Trophoblast cell (in vitro differentiated cells and primary cell): ENCODE measurements around the gene TBC1D5.

Source experiments
- DNase-seq, 2 donors: peaks; one replicate each; pipeline ENCODE4 v3.0.0-alpha.2; 2016
- H2AFZ ChIP-seq: 2 replicates; pipeline ENCODE4 v1.6.1; 2013; ENCODE audit warnings: low read length, moderate library complexity, mild to moderate bottlenecking; ENCODE audit not compliant: insufficient read depth, poor library complexity
- H2AK5ac ChIP-seq: 2 replicates; pipeline ENCODE4 v1.6.1; 2013; ENCODE audit warnings: mild to moderate bottlenecking, low read length
- H2BK120ac ChIP-seq: 2 replicates; pipeline ENCODE4 v1.6.1; 2013; ENCODE audit warnings: low read length, mild to moderate bottlenecking, moderate library complexity; ENCODE audit not compliant: insufficient read depth, poor library complexity
- H2BK12ac ChIP-seq: 2 replicates; pipeline ENCODE4 v1.6.1; 2013; ENCODE audit warnings: mild to moderate bottlenecking, low read length, moderate library complexity
- H2BK5ac ChIP-seq: 2 replicates; pipeline ENCODE4 v1.6.1; 2013; ENCODE audit warnings: low read length, low read depth, moderate library complexity, mild to moderate bottlenecking; ENCODE audit not compliant: poor library complexity
- H3K14ac ChIP-seq: 2 replicates; pipeline ENCODE4 v1.6.1; 2013; ENCODE audit warnings: mild to moderate bottlenecking, low read length
- H3K18ac ChIP-seq: 2 replicates; pipeline ENCODE4 v1.6.1; 2013; ENCODE audit warnings: mild to moderate bottlenecking, low read length
- H3K23ac ChIP-seq: 2 replicates; pipeline ENCODE4 v1.6.1; 2013; ENCODE audit warnings: low read length
- H3K27ac ChIP-seq: 2 replicates; pipeline ENCODE4 v1.5.1; 2013; ENCODE audit warnings: low read depth, mild to moderate bottlenecking, inconsistent platforms, low read length, moderate library complexity
- H3K27me3 ChIP-seq: 2 replicates; pipeline ENCODE4 v1.6.1; 2013; ENCODE audit warnings: inconsistent platforms, mild to moderate bottlenecking, low read length, moderate library complexity; ENCODE audit not compliant: insufficient read depth
- H3K36me3 ChIP-seq, 2 experiments: 1 replicate in 1 of 2; 2 replicates in 1 of 2; pipeline ENCODE4 v1.6.1; 2013; ENCODE audit warnings: low read length in 2 of 2, mild to moderate bottlenecking in 2 of 2, moderate library complexity in 1 of 2; ENCODE audit not compliant: insufficient read depth in 2 of 2, control insufficient read depth in 1 of 2
- H3K4ac ChIP-seq: 2 replicates; pipeline ENCODE4 v1.6.1; 2013; ENCODE audit warnings: low read depth, mild to moderate bottlenecking, low read length, moderate library complexity
- H3K4me1 ChIP-seq, 2 experiments: 1 replicate in 1 of 2; 2 replicates in 1 of 2; pipeline ENCODE4 v1.6.1; 2013; ENCODE audit warnings: low read length in 2 of 2, mild to moderate bottlenecking in 2 of 2, moderate library complexity in 1 of 2; ENCODE audit not compliant: insufficient read depth in 2 of 2, control insufficient read depth in 1 of 2
- H3K4me2 ChIP-seq: 2 replicates; pipeline ENCODE4 v1.6.1; 2013; ENCODE audit warnings: inconsistent platforms, mild to moderate bottlenecking, low read length, moderate library complexity
- H3K4me3 ChIP-seq: 2 replicates; pipeline ENCODE4 v1.5.1; 2013; ENCODE audit warnings: mild to moderate bottlenecking, low read depth, low read length, inconsistent platforms
- H3K79me1 ChIP-seq: one replicate; pipeline ENCODE4 v1.6.1; 2013; ENCODE audit warnings: low read length
- H3K79me2 ChIP-seq: 2 replicates; pipeline ENCODE4 v1.6.1; 2013; ENCODE audit warnings: low read length, mild to moderate bottlenecking; ENCODE audit not compliant: control insufficient read depth, insufficient read depth, poor library complexity
- H3K9ac ChIP-seq: 2 replicates; pipeline ENCODE4 v1.6.1; 2013; ENCODE audit warnings: mild to moderate bottlenecking, low read length
- H3K9me3 ChIP-seq: 2 replicates; pipeline ENCODE4 v1.6.1; 2013; ENCODE audit warnings: low read depth, mild to moderate bottlenecking, control low read depth, inconsistent platforms, low read length; ENCODE audit not compliant: insufficient read depth
- H4K12ac ChIP-seq: 2 replicates; pipeline ENCODE4 v1.6.1; 2013; ENCODE audit warnings: low read depth, mild to moderate bottlenecking, low read length, moderate library complexity
- H4K8ac ChIP-seq: 2 replicates; pipeline ENCODE4 v1.6.1; 2013; ENCODE audit warnings: low read depth, mild to moderate bottlenecking, low read length, moderate library complexity
- H4K91ac ChIP-seq: one replicate; pipeline ENCODE4 v1.6.1; 2013; ENCODE audit warnings: low read depth, mild to moderate bottlenecking, low read length, moderate library complexity
- WGBS: extraction: QIAGEN DNeasy Blood & Tissue Kit; methylation state at CpG from one replicate; pipeline ENCODE4 v1.1.7; 2013; ENCODE audit warnings: missing lambda C conversion rate; ENCODE audit not compliant: insufficient read length, insufficient coverage; ENCODE audit errors: extremely low coverage; 5-methylcytosine and 5-hydroxymethylcytosine counted together

TBC1D5 gene

GRCh38 chr3:17580901-17581300 lies 161.5 kb downstream of the TBC1D5 start:
- no peak overlapping the region for H4K91ac ChIP-seq
- H3K4me2 ChIP-seq, result no peak overlapping the region
- no peaks in the 10 kb centered on the region for H3K36me3 ChIP-seq
- H4K12ac ChIP-seq, result no peak overlapping the region
- H3K79me2 ChIP-seq, result no peaks in the 10 kb centered on the region
- no peaks in the 10 kb centered on the region for H3K4me1 ChIP-seq
- H3K4ac ChIP-seq, result no peak overlapping the region
- H2AFZ ChIP-seq, result no peak overlapping the region
- H2BK12ac ChIP-seq, result no peak overlapping the region
- no CpG with 5 or more reads among the region's 4 CpGs for WGBS
- no peak for DNase-seq
- no peaks in the 10 kb centered on the region for H3K27me3 ChIP-seq
- H3K9ac ChIP-seq, result no peak overlapping the region
- no peak overlapping the region for H2BK5ac ChIP-seq
- H3K18ac ChIP-seq, result no peak overlapping the region
- H3K27ac ChIP-seq, result no peak overlapping the region
- H3K14ac ChIP-seq, result no peak overlapping the region
- H3K23ac ChIP-seq, result no peak overlapping the region
- no peak overlapping the region for H4K8ac ChIP-seq
- no peak overlapping the region for H2BK120ac ChIP-seq
- H2AK5ac ChIP-seq, result no peak overlapping the region
- no peaks in the 10 kb centered on the region for H3K9me3 ChIP-seq
- H3K79me1 ChIP-seq, result no peaks in the 10 kb centered on the region
- no peak overlapping the region for H3K4me3 ChIP-seq

- Histone ChIP-seq H3K4ac (no peak overlapping the region), H3K36me3 (no peaks in the 10 kb centered on the region), H3K18ac (no peak overlapping the region), H3K27ac (no peak overlapping the region), H4K12ac (no peak overlapping the region), H3K79me2 (no peaks in the 10 kb centered on the region), H3K9me3 (no peaks in the 10 kb centered on the region), H4K8ac (no peak overlapping the region), H2BK5ac (no peak overlapping the region), H3K14ac (no peak overlapping the region), H2BK120ac (no peak overlapping the region), H3K23ac (no peak overlapping the region), H3K4me1 (no peaks in the 10 kb centered on the region), H4K91ac (no peak overlapping the region), H3K79me1 (no peaks in the 10 kb centered on the region), H2AK5ac (no peak overlapping the region), H3K4me2 (no peak overlapping the region), H3K27me3 (no peaks in the 10 kb centered on the region), H2AFZ (no peak overlapping the region), H3K9ac (no peak overlapping the region), H2BK12ac (no peak overlapping the region), H3K4me3 (no peak overlapping the region)
- DNase-seq, result no peak
- WGBS, result no CpG with 5 or more reads among the region's 3 CpGs
Observed at GRCh38 chr3:17579289-17580031, 163.0 kb downstream of the TBC1D5 start.

- no peak overlapping the region for H3K27ac ChIP-seq
- H3K4me2 ChIP-seq, result no peak overlapping the region
- no peak overlapping the region for H2AFZ ChIP-seq
- H4K8ac ChIP-seq, result no peak overlapping the region
- peak in 1 of 2 donors; percentile 74 for DNase-seq
- no peaks in the 10 kb centered on the region for H3K9me3 ChIP-seq
- H3K79me2 ChIP-seq, result no peaks in the 10 kb centered on the region
- H2BK12ac ChIP-seq, result no peak overlapping the region
- H4K12ac ChIP-seq, result no peak overlapping the region
- H3K4ac ChIP-seq, result no peak overlapping the region
- H4K91ac ChIP-seq, result no peak overlapping the region
- no peaks in the 10 kb centered on the region for H3K36me3 ChIP-seq
- H3K4me1 ChIP-seq, result no peaks in the 10 kb centered on the region
- no peak overlapping the region for H3K4me3 ChIP-seq
- no peak overlapping the region for H2BK120ac ChIP-seq
- no peak overlapping the region for H3K18ac ChIP-seq
- H3K9ac ChIP-seq, result no peak overlapping the region
- H3K79me1 ChIP-seq, result no peaks in the 10 kb centered on the region
- no peaks in the 10 kb centered on the region for H3K27me3 ChIP-seq
- H2AK5ac ChIP-seq, result no peak overlapping the region
- H3K14ac ChIP-seq, result no peak overlapping the region
- H2BK5ac ChIP-seq, result no peak overlapping the region
- WGBS, result no CpG with 5 or more reads among the region's 4 CpGs
- H3K23ac ChIP-seq, result no peak overlapping the region
Observed at GRCh38 chr3:17577796-17578520, 164.5 kb downstream of the TBC1D5 start.

- H3K79me1 ChIP-seq, result no peaks in the 10 kb centered on the region
- H3K4ac ChIP-seq, result no peak overlapping the region
- no peak for DNase-seq
- no peak overlapping the region for H2BK12ac ChIP-seq
- no CpG with 5 or more reads among the region's 1 CpG for WGBS
- no peak overlapping the region for H3K23ac ChIP-seq
- H3K79me2 ChIP-seq, result no peaks in the 10 kb centered on the region
- H3K9ac ChIP-seq, result no peak overlapping the region
- no peak overlapping the region for H2BK5ac ChIP-seq
- H3K9me3 ChIP-seq, result no peaks in the 10 kb centered on the region
- no peak overlapping the region for H3K18ac ChIP-seq
- H3K4me2 ChIP-seq, result no peak overlapping the region
- no peak overlapping the region for H4K91ac ChIP-seq
- no peak overlapping the region for H3K4me3 ChIP-seq
- no peak overlapping the region for H4K12ac ChIP-seq
- no peaks in the 10 kb centered on the region for H3K27me3 ChIP-seq
- H2BK120ac ChIP-seq, result no peak overlapping the region
- H3K14ac ChIP-seq, result no peak overlapping the region
- no peaks in the 10 kb centered on the region for H3K36me3 ChIP-seq
- H4K8ac ChIP-seq, result no peak overlapping the region
- H2AK5ac ChIP-seq, result no peak overlapping the region
- H2AFZ ChIP-seq, result no peak overlapping the region
- H3K27ac ChIP-seq, result no peak overlapping the region
- H3K4me1 ChIP-seq, result no peaks in the 10 kb centered on the region
Observed at GRCh38 chr3:17573396-17573795, 169.0 kb downstream of the TBC1D5 start.
